Heart left ventricle (tissue), 13 donors: ENCODE results near the gene CADPS2.

Experiments used
- POLR2A ChIP-seq, 2 donors: fragments of 450-650 bp; IDR thresholded peaks; one replicate each; pipeline ENCODE4 v1.6.1; 2017; ENCODE audit warnings: antibody characterized with exemption in 2 of 2, mild to moderate bottlenecking in 2 of 2, moderate library complexity in 2 of 2
- TF ChIP-seq, protein P1 (sequence below), 12 donors: fragments of 200-600 bp; sonication (generic) in 4 of 12; IDR thresholded peaks; one replicate each; pipeline versions ENCODE4 v1.5.0 to v1.8.0; 2018 to 2022; ENCODE audit warnings: antibody characterized with exemption in 12 of 12, mild to moderate bottlenecking in 5 of 12
- donor health status: ischemic (EF 13 %, LVEDD 7.1; RV severe dilation, severe dysfunction).
- donor health status: DM: no; HTN: yes; CAD: no.
- donor health status: DM: no; HTN: no; CAD: no.
- donor health status: ischemic (EF 25% LVEDD 6.9; RV normal size, moderate dysfunction).
- donor health status: ischemic (EF 25% LVEDD 5.7; RV mildly dilated, moderate dysfunction).
- donor health status: ischemic (EF 35%, LVEDD 5.7; RV mildly dilated, moderate dysfunction).
- donor health status: nonischemic (EF 11% LVEDD 7.7; RV severe dilation, severe dysfunction).
- donor health status: DM: yes; HTN: yes; CAD: no.
- donor health status: PGD.
- donor health status: ischemic (EF 29% LVEDD 5.4; RV normal size, mild dysfunction).
- donor health status: nonischemic (EF 23%, LVEDD 6.1; RV moderate dilation, normal function).

DNA sequence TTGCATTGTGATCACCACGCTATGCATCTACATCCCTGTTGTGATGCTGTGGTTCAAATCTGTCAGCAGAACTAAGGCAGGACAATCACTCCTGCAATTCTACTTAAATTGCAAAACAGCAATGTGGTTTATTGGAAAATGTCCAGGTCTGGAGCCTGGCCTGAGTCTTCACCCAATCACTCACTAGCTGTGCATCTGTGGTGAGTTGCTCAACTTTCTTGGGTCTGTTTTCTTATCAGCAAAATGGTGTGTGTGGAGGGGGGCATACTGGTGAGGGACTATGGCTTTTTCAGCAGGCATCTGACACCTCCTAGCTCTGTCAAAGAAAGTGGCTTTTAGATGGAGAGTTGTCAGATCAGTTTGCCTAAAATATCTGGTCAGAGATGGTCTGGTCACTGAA is 473.4 kb downstream of the CADPS2 start:
- TF ChIP-seq, protein P1, sequence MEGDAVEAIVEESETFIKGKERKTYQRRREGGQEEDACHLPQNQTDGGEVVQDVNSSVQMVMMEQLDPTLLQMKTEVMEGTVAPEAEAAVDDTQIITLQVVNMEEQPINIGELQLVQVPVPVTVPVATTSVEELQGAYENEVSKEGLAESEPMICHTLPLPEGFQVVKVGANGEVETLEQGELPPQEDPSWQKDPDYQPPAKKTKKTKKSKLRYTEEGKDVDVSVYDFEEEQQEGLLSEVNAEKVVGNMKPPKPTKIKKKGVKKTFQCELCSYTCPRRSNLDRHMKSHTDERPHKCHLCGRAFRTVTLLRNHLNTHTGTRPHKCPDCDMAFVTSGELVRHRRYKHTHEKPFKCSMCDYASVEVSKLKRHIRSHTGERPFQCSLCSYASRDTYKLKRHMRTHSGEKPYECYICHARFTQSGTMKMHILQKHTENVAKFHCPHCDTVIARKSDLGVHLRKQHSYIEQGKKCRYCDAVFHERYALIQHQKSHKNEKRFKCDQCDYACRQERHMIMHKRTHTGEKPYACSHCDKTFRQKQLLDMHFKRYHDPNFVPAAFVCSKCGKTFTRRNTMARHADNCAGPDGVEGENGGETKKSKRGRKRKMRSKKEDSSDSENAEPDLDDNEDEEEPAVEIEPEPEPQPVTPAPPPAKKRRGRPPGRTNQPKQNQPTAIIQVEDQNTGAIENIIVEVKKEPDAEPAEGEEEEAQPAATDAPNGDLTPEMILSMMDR (IDR thresholded peaks at IDR 0.05) = no peak
- no peak for TF ChIP-seq POLR2A (IDR thresholded peaks at IDR 0.05)
